ENCODE results near the gene RGL1. TPM values are rescaled to one million over a fixed set of nuclear protein-coding genes. Genes with fewer than 3 reads are reported as not detected.

The RGL1 gene
- total and polyA plus RNA-seq, 3 donors from 2014 or later = 34.3 to 58.2 (median 41.5) TPM

- WGBS, 2 donors = 60 to 70% methylated on average over 9 of the region's 9 CpGs
- H3K36me3 ChIP-seq (ENCODE audit: low read depth, missing control alignments) = no peaks in the 10 kb centered on the region
- intact Hi-C loops (cut with DNase I; ENCODE audit: low total_unique reads) = no loop called here
- H3K27ac ChIP-seq = peak overlapping the region; percentile 16 to 43
- H3K27me3 ChIP-seq = no peaks in the 10 kb centered on the region
- DNase-seq = peak; percentile 41
- no peak overlapping the region for H3K4me3 ChIP-seq
- peaks cover 67% of the 10 kb centered on the region for H3K4me1 ChIP-seq
- no peaks in the 10 kb centered on the region for H3K9me3 ChIP-seq
- TF ChIP-seq CTCF (IDR thresholded peaks at IDR 0.05) = no peak
- TF ChIP-seq POLR2A (IDR thresholded peaks at IDR 0.05) = no peak
These were observed 8.0 kb downstream of the RGL1 start for GRCh38 chr1:183812686-183813569.

DNA sequence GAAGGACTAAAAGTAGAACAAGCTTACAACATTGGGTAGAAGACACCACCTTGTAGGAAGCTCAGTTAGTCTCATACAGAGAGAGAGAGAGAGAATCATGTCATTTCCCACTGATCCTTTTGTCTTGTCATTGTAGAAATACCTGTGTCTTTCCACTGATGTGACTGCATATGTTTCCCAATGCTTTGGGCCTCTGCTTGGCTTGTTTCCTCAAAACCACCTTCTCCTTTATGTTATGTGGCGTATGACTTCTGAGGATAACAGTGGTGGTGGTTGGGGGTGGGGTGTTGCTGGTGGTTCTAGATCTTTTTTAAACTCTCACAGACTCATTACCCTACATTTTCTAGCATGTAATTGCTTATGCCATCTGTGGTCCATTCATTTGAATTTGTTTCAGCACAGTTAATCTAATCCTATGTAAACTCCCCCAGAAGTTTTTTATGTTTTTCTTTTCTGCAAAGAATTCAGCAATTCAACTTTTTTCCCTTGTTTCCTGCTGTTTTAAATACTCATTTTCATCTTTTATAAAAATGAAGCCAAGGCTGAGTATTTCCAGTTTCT lies 9.3 kb downstream of the RGL1 start:
- DNase-seq = no peak
- H3K27ac ChIP-seq = no peak overlapping the region
- WGBS, 2 donors = 74 to 77% methylated on average over 1 of the region's 1 CpG

DNA sequence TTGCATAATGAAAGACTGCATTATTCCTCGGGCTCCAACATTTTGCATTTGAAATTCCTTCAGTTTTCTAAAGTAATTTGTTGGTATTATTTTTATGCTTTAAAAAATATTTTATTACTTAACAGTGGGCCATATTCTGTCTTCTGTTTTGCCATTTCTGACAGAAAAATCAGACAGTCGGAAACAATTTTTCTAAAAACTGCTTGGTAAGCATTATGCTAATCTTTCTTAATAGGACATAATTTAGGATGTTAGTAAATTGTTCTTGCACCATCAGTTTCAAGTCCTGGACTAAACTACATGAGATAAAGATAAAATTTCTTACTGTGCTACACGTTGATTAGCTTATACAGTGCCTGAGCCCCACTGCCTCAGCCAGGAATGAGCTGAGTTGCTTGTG lies 11.2 kb downstream of the RGL1 start:
- Histone ChIP-seq H3K9me3 (no peaks in the 10 kb centered on the region), H3K27me3 (no peaks in the 10 kb centered on the region), H3K36me3 (ENCODE audit: low read depth, missing control alignments) (no peaks in the 10 kb centered on the region), H3K27ac (no peak overlapping the region), H3K4me1 (peaks cover 83% of the 10 kb centered on the region), H3K4me3 (no peak overlapping the region)
- 71 to 77% methylated on average over 3 of the region's 3 CpGs for WGBS, 2 donors
- DNase-seq = no peak
- TF ChIP-seq CTCF (IDR thresholded peaks at IDR 0.05) (no peak), POLR2A (IDR thresholded peaks at IDR 0.05) (no peak)
- intact Hi-C loops (cut with DNase I; ENCODE audit: low total_unique reads) = no loop called here

More for the DNA sequence above, 9.3 kb downstream of the RGL1 start:
- peaks cover 79% of the 10 kb centered on the region for H3K4me1 ChIP-seq
- H3K4me3 ChIP-seq = no peak overlapping the region
- H3K9me3 ChIP-seq = no peaks in the 10 kb centered on the region
- H3K36me3 ChIP-seq (ENCODE audit: low read depth, missing control alignments) = no peaks in the 10 kb centered on the region
- intact Hi-C loops (cut with DNase I; ENCODE audit: low total_unique reads) = no loop called here
- H3K27me3 ChIP-seq = no peaks in the 10 kb centered on the region
- TF ChIP-seq CTCF (IDR thresholded peaks at IDR 0.05) (no peak), POLR2A (IDR thresholded peaks at IDR 0.05) (no peak)

DNA sequence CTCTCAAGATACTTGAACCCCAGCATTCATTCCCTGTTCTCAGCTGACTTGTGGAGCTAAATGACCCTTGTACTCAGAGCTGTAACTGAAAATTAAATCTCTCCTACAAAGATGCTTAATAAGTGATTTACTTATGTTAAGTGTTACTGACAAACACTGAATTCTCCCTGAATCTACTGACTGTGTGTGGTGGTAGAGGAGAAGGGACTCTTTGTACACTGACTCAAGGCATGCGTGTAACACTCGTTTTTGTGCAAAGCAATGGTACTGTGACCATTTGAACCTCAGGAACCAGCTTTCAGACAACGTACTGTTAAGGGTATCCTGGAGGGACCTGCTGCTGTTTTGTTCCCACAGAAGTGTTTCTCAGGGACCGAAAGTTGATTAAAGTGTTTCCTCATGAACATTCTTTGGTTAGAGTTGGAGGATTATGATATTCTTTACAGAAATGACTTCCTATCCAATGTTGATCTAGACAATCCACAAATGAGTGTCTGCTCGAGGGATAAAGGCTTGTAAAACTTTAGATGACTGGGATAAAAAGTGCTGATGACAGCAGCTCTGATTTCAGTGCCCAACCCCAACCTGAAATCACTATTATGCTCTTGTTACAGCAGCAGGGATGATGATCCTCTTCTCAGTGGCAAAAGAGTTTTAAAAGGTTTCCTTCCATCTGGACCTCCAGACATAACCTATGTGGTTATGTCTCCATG lies 12.8 kb downstream of the RGL1 start:
- TF ChIP-seq POLR2A (IDR thresholded peaks at IDR 0.05) = no peak
- no peak for TF ChIP-seq CTCF (IDR thresholded peaks at IDR 0.05)
- H3K4me1 ChIP-seq = peaks cover 88% of the 10 kb centered on the region
- no peak for DNase-seq
- H3K4me3 ChIP-seq = no peak overlapping the region
- intact Hi-C loops (cut with DNase I; ENCODE audit: low total_unique reads) = no loop called here
- no peaks in the 10 kb centered on the region for H3K36me3 ChIP-seq (ENCODE audit: low read depth, missing control alignments)
- 20 to 26% methylated on average over 5 of the region's 5 CpGs for WGBS, 2 donors
- peak overlapping the region; percentile 6 to 46 for H3K27ac ChIP-seq
- H3K27me3 ChIP-seq = no peaks in the 10 kb centered on the region
- H3K9me3 ChIP-seq = no peaks in the 10 kb centered on the region
